IPS-11a (cell line): ENCODE results near the gene CDK5RAP2.
"Not testable (repeated sequence)": the region's sequence is repeated elsewhere in the genome, so short reads cannot be mapped to it uniquely, and the experiment has no call there.

Source experiments
- H3K4me3 ChIP-seq: one replicate; pipeline ENCODE4 v1.5.1; 2013; ENCODE audit warnings: low read depth, low read length, control low read depth

The CDK5RAP2 gene

DNA sequence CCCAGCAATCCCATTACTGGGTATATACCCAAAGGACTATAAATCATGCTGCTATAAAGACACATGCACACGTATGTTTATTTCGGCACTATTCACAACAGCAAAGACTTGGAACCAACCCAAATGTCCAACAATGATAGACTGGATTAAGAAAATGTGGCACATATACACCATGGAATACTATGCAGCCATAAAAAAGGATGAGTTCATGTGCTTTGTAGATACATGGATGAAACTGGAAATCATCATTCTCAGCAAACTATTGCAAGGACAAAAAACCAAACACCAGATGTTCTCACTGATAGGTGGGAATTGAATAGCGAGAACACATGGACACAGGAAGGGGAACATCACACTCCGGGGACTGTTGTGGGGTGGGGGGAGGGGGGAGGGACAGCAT, 64.0 kb downstream of the CDK5RAP2 start:
- H3K4me3 ChIP-seq, result not testable (repeated sequence)

DNA sequence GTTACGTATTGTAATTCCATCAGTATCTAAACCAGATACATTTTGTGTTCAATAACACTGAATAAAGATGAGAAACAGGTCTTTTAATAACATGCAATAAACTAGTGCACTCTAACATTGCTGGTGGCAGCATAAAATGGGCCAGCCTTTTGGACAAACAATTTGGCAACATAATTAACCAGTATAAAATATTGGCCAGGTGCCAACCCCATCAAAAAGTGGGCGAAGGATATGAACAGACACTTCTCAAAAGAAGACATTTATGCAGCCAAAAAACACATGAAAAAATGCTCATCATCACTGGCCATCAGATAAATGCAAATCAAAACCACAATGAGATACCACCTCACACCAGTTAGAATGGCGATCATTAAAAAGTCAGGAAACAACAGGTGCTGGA, 64.5 kb downstream of the CDK5RAP2 start:
- not testable (repeated sequence) for H3K4me3 ChIP-seq

DNA sequence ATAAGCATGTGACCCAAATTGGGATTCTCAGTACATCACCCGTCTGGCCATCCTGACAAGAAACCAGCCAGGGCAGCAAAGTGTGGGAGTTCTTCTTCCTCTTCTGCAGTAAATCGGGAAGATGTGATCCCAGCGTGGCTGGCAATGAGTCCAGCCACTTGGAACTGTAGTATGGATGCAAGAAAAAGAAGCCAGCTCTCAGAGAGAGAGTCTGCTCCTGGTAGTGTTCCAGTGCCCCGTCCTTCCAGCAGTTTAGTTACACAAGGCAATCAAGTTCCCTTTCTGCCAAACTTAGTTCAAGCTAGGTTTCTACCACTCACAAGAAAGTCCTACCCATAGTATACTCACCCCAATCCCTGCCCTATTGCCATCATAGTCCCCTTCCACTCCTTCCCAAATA, 65.6 kb downstream of the CDK5RAP2 start:
- H3K4me3 ChIP-seq, result no peak overlapping the region

DNA sequence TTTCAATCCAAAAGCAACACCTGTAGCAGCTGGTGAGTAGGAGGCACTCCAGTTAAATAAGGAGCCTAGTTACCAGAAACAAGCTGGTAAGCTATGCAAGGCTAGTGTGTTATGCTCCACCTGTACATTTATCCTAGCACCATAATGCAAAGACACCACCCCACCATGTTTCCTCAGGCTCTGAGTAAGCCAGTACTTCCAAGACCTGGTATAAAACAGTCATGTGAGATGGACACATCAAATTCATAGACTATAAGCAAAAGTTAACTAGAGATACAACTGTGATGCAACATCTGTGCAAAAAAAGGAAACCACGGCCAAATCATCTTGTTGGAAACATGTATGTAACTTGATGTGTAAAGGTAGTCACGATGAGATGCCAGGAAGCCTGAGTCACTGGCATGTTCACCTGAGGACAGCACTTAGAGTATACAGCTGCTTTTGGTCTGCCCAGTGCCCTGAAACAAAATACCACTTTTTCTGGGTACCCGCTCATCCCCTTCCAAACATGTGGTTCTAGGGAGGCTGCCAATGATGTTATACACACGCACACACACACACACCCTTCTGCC, 66.1 kb downstream of the CDK5RAP2 start:
- no peak overlapping the region for H3K4me3 ChIP-seq

DNA sequence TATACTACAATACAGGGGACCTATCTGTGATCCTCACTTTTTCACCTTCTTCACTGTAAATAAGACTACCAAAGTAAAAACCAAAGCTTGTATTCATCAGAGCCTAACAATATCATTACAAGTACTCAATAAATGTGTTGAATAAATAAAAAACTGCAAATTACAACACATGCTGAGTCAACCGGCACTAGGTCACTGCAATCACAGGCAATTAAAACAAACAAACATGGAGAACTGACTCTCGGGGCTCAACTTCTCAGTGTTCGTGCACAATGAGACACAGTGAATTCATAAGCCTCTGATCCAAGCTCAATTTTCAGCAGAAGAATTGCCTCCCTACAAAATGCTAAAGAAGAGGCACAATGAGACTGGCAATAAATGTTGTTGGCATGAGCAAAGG, 69.2 kb downstream of the CDK5RAP2 start:
- H3K4me3 ChIP-seq, result no peak overlapping the region

DNA sequence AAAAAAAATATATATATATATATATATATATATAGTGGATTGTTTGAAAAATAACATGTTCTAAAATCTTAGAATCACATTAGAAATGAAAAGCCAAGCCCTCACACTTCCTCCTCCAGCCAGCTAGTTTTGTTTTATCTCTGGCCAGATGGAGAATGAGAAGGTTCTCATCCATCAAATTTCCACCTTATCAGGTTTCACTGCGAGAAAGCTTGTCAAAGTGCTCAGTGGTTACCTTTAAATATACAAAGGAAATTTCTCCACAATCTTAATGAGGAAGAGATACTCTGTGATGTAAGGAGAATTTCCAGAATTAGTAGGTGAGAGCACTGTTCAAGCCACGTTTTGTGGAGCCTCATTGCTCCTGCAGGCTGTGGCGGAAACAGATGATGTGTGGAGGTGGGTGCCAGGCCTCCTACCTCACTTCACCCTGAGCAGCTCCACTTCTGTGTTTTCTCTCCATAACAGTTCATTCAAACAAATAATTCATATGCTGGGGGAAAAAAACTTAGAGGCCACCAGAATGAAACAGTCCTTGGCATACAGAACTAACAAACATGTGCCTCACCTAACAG, 71.9 kb downstream of the CDK5RAP2 start:
- H3K4me3 ChIP-seq, result no peak overlapping the region

DNA sequence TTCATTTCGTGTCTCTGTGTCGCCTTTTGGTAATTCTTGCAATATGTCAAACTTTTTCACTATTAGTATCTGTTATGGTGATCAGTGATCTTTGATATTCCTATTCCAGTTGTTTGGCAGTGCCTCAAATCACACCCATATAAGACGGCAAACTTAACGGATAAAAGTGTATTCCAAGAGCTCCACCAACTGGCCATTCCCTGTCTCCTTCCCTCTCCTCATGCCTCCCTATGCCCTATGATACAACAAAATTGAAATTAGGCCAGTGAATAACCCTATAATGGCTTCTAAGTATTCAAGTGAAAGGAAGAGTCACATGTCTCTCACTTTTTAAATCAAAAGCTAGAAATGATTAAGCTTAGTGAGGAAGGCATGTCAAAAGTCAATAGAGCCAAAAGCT, 74.8 kb downstream of the CDK5RAP2 start:
- H3K4me3 ChIP-seq, result no peak overlapping the region

DNA sequence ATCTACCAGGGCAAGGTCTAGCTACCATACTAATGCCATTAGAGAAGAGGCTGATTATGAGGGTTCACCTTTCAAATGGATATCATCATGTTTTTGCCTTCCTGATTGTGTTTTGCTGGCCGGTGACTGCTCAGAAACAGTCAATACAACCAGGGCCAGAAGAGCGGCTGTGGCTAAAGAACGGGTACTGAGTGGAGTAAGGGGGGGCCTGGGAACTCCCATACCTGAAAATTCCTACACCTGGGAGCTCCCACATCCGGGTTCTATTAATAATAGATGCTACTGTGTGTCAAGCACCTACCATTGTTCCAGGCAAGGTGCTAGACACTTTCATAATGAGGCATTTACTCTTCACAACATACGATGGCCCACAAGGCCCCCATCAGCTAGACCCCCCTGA, 79.2 kb downstream of the CDK5RAP2 start:
- no peak overlapping the region for H3K4me3 ChIP-seq

DNA sequence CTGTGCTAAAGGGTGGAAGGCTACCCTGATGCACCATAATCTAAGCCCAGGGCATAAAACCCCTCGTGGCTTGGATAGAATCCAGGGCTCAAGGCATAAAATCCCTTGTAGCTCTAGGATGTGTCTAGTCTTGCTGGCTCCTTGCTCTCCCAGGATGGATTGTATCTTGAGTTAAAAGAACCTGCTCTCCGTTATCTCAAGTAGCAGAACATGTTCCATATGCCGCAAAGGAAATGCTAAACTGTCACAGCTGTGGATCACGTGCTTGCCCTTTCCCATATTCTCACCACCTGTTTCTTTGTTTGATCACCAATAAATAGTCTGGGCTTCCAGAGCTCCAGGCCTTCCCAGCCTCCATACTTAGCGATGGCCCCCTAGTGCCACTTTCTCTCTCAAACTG, 82.1 kb downstream of the CDK5RAP2 start:
- H3K4me3 ChIP-seq, result not testable (repeated sequence)

DNA sequence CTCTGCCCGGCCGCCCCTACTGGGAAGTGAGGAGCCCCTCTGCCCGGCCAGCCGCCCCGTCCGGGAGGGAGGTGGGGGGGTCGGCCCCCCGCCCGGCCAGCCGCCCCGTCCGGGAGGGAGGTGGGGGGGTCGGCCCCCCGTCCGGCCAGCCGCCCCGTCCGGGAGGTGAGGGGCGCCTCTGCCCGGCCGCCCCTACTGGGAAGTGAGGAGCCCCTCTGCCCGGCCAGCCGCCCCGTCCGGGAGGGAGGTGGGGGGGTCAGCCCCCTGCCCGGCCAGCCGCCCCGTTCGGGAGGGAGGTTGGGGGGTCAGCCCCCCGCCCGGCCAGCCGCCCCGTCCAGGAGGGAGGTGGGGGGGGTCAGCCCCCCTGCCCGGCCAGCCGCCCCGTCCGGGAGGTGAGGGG, 83.5 kb downstream of the CDK5RAP2 start:
- not testable (repeated sequence) for H3K4me3 ChIP-seq

DNA sequence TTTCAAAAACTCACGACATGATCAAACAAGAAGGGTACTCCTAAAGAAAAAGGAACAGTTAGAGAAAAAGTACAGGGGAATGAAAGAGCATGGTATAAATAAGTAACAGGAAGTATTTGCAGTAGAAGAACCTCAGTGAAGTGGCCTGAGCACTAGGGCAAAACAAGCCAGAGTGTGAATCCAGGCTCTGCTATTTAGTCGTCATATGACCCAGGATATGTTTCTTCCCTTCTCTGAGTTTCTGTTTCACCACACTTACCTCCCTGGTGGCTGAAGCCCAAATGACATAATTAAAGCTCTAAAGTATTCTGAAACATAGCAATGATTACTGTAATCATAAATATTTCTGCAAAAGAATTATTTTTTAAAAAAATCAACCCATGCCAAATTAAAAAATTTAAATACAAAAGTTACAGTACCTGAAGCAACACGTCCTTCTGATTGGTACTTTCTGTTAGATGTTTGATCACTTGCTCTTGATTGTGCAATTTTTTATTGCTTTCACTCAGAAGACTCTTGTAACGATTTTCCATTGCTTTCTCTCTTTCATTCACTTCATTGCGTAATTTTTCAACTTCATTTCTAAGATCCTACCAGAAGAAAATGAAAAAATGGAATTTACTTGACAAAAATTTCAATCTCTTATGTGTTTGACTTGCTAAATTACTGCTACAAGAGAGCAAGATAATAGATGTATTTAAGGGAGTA, 88.9 kb downstream of the CDK5RAP2 start:
- H3K4me3 ChIP-seq, result no peak overlapping the region

DNA sequence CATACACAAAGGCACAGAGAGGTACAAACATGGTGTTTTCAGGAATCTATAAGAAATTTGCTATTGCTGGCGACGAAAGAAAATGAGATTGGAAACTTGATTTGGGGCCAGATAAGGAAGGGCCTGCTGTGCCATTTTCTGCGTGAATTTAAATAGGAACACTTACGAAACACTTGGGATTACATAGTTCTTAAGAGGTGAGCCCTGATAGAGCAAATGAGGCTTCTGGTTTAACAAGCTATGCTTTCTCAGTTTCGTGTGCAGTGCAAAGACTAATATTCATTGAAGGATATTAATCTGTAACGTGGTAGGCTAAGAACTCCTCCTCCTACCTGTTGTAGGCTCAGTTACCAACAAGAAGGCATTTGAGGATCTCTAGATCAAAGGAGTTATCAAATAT, 93.1 kb downstream of the CDK5RAP2 start:
- no peak overlapping the region for H3K4me3 ChIP-seq

DNA sequence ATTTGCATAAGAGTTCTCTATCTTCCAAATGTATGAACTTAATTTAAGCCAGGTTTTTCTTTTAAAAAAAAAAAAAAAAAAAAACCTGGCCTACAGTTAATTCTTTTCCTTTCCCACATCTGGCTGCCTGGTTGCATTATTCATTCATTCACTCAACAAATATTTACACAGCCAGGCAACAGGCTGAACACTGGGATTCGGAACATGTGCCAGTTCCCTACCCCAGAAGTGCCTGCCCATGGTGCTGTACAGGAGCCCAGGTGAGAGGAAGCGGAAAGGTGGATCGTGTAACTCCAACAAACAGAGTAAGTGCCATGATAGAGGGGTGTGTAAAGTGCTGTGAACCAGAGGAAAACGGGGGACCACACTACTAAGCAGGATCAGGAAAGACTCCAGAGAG, 93.6 kb downstream of the CDK5RAP2 start:
- H3K4me3 ChIP-seq, result no peak overlapping the region

DNA sequence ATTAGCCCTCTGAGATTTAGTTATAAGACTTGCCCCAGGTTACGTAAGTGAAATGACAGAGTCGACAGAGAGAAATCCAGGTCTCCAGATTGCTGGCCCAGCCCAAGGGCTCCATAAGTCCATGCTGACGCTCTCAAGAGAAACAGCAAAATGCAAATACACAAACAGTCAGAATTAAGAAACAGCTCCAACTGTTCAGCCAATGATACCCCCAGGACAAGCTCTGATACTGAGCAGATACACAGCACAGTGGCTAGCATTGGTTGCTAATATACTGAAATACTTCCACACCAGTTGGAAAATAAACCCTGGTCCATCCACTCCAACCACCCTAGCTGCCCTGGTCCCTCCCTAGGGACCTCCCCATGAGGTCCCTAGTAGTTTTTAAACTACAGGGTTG, 94.2 kb downstream of the CDK5RAP2 start:
- H3K4me3 ChIP-seq, result no peak overlapping the region

DNA sequence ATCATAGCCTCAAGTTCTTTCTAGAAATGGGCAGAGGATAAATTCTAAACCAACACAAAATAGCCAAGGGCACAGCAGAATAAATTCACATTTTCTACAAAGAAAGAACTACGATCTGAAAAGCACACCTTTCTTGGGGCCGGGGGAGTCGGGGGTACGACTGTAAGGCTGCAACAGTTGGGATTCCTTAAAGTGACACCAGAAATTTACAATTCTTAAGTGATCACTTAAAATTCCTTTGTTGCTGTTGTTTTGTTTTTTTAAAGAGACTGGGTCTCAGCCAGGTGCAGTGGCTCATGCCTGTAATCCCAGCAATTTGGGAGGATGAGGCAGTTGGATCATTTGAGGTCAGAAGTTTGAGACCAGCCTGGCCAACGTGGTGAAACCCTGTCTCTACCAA, 95.8 kb downstream of the CDK5RAP2 start:
- no peak overlapping the region for H3K4me3 ChIP-seq

DNA sequence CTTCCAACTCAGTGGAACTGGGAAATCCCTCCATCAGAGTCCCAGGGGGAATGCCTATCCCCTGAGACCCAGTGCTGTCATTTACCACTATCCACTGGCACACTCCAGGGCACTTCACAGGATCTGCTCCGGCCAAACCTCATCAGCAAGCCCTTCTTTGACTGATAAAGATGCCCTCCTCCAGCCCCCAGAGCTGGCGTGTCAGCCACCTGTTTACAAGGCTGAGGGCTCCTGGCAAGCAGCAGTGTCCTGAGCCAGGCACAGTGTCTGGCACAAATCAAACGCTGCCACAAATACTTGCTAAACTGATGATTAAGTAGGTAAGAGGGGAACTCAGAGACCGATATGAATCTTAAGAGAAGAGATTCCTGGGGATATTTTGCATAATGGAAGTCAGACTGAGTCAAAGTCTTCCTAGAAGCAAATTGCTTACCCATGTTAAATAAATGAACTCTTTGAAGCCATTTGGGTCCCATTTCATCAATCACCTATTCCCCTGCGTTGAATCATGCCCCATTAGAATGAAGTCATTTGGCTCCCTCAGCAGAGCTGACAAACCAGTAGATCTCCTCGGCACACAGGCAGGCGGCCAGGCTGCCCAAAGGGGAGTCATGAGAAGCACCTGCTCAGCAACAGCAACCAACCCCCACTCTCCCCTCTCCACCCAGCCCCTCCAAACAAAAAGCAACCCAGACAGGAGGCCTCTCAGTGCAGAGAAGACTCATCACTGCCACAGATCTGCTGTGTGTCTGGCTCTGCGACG, 97.4 kb downstream of the CDK5RAP2 start:
- H3K4me3 ChIP-seq, result no peak overlapping the region

DNA sequence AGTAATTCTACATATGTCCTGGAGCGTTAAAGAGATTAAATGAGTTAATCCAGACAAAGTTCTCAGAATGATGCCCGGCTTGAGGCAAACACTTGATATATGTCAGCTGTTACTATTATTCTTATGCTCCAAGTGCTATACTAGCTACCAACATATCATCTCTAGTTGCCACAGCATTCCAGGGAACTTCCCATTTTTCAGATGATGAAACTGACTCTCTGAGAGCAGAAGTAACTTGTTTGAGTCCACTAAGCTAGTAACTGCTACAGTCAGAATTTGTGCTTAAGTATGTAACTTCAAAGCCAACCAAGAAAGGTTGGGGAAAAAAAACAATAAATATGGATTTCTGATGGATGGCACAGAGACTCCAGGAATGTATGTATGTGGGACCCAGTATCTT, 98.1 kb downstream of the CDK5RAP2 start:
- H3K4me3 ChIP-seq, result no peak overlapping the region

DNA sequence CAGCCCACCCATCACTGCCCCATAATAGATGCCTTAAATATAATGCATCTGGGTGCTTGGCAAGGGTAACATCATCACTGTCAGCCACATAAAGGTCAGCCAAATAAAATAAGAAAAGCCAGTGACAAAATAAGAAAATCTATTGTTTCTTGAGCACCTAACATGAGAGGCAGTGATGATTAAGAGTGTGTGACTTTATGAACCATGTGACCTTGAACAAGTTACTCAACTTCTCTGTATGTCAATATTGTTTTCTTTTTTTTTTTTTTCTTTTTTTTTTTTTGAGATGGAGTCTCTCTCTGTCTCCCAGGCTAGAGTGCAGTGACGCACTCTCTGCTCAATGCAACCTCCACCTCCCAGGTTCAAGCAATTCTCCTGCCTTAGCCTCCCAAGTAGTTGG, 98.7 kb downstream of the CDK5RAP2 start:
- H3K4me3 ChIP-seq, result no peak overlapping the region

DNA sequence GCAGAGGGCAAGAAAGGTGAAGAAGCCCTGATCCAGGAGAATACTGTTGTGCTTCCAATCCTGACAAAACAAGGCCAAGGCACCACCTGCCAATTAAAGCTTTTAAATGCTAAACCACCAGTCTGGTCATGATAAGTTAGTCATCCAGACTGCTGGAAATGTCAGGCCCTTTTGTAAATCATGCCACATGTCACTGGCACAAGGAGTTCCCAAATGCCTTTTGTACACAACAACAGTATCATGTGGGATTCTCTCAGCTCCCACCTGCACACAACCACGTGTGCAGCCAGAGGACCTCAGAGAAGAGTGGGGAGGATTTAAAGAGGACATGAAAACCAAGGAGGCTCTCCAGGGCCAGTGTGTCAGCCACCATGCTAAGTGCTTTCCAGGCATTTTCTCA, 99.3 kb downstream of the CDK5RAP2 start:
- H3K4me3 ChIP-seq, result no peak overlapping the region

DNA sequence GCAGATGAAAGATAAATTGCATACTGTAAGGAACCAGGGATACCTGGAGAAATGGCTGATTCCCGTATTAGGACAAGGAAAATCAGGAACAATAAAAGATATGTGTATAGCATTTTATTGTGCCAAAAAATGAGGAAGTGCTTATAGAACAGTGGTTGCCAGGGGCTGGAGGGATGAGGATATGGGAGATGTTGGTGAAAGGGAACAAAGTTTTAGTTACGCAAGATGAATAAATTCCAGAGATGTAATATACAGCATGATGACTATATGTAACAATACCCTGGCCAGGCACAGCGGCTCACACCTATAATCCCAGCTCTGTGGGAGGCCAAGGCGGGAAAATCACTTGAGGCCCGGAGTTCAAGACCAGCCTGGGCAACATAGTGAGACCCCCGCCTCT, 101.8 kb downstream of the CDK5RAP2 start:
- H3K4me3 ChIP-seq, result no peak overlapping the region

DNA sequence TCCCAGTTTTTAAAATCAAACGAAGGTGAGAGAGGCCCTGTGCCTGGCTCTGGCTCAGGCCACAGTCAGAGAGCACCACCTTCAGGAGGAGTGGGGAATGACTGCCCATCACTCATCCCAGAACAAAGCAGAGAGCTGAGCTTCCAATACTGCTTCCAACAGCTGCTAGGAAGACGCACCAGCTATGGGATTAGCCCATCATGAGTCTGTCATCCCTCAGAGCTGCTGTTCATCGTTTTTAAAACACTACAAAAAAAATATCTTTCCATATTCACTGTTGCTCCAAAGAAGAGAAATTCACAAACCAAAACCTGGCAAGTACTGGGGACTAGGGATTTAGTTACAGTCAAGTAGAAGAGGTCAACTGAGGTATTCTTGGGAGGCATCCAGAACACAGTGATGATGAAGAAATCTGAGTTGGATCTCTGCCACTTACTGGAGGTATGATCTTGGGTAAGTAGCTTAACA, 102.4 kb downstream of the CDK5RAP2 start:
- H3K4me3 ChIP-seq, result no peak overlapping the region

DNA sequence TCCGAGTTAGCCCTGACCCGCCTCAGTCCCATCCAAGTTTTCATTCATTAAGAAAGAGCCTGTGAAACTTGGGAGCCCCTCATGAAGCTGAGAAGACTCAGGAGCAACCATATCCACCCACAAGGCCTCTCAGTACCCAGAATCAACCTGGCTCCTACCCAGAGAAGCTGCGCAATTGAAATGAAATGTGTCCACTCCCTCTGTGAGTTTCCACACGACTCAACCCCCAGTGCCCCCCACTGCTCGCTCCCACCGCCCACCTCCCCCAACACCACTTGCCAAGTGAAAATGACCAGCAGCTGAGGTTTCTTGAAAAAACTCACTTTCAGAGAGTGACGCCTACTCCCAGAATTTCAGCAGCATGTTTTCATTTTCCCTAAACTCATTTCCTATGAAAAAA, 104.6 kb downstream of the CDK5RAP2 start:
- no peak overlapping the region for H3K4me3 ChIP-seq
